HG03432 (cell line): ENCODE results near the gene SCYL2.
"Not testable (repeated sequence)": the region's sequence is repeated elsewhere in the genome, so short reads cannot be mapped to it uniquely, and the experiment has no call there.

ENCODE experiments used
- ATAC-seq: cut with Tn5 transposase; IDR thresholded peaks from one replicate; pipeline ENCODE4 v1.9.1; 2021; ENCODE audit warnings: mild to moderate bottlenecking, moderate library complexity; ENCODE audit not compliant: unreplicated experiment

Gene SCYL2

DNA sequence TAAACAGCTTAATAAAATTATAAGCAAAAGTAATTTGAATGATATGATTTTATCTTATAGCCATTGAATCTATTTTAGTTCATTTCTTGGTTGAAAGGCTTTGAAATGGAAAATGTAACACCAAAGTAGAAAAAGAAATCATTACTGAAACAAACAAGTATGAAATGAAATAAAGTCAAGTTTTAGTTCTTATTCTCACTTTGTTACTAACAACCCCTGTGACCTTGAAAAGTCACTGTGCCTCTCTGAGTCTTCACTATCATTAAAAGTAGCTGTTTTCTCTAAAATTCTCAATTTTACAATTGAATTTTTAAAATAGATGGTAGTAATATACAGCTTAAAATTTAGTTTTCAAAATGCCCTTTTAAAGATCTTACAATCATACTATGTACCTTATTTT is 57.5 kb downstream of the SCYL2 start:
- peak; percentile 46 for ATAC-seq

DNA sequence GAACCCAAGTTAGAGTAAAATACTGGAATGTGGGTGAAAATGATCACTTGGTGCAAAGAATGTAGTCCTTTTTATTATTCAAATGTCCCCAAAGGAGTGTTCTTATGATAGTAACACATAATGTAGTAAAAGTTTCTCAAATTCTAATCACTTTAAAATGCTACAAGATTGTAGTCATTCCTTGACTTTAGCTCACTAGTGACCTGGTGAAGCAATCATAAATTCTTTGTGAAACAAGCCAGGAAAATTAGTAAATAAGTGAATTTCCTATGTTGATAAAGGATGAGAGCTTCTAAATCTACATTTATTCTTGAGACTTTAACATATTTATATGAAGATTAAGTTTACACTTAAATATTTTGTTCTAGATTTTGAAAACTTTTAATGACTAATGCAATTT is 59.2 kb downstream of the SCYL2 start:
- no peak for ATAC-seq

DNA sequence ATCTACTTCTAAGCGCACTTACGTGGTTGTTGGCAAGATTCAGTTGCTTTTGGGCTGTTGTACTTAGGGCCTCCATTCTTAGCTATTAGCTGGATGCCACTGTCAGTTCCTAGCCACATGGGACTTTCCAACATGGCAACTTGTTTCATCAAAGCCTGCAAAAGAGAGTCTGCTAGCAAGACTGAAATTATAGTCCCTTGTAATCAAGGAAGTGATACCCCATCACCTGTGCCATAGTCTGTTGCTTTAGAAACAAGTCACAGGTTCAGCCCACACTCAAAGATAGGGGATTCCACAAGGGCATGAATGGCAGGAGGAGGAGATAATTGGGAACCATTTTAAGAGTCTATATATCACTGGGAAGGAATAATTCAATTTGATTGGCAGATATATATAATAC is 62.8 kb downstream of the SCYL2 start:
- peak; percentile 95 for ATAC-seq

DNA sequence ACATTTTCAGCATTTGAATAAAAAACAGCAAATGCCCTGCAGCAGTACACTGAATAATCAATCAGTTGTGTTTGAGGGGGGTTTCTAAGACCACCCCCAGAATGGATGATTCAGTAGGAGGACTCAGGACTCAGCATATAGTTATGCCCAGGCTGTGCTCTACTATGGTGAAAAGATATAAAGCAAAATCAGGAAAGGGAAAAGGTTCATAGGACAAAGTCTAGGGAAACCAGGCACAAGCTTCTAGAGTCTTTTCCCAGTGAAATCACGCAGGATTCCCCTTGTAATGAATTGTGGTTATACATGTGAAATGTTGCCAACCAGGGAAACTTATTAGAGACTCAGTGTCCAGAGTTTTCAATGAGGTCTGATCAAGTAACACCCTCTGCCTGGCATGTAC is 64.9 kb downstream of the SCYL2 start:
- no peak for ATAC-seq

DNA sequence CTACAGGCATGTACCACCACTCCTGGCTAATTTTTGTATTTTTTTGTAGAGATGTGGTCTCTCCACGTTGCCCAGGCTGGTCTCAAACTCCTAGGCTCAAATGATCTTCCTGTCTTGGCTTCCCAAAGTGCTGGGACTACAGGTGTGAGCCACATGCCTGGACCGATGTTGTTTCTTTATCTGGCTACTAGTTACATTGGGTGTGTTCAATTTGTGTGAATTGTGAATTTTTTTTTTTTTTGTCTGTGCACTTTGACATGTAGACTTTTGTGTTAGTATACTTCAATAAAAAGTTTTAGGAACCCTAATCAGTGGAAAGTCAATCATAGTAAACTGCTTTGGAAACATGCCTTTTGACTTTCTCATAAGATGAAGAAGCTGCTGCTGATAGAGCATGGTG is 65.9 kb downstream of the SCYL2 start:
- ATAC-seq, result no peak

DNA sequence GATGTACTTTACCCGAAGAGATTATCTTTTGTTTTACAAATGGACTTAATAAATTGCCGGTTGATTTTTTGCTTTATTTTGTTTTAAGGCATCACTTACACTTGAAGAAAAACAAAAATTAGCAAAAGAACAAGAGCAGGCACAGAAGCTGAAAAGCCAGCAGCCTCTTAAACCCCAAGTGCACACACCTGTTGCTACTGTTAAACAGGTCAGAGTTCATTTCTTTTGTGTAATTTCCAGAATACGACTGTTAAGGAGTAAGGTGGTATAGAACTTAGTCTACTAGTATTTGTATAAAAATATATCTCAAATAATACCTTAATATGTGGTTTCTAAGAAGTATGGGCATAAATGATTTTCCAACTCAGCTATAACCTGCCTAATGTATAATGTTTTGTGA is 70.3 kb downstream of the SCYL2 start:
- no peak for ATAC-seq

DNA sequence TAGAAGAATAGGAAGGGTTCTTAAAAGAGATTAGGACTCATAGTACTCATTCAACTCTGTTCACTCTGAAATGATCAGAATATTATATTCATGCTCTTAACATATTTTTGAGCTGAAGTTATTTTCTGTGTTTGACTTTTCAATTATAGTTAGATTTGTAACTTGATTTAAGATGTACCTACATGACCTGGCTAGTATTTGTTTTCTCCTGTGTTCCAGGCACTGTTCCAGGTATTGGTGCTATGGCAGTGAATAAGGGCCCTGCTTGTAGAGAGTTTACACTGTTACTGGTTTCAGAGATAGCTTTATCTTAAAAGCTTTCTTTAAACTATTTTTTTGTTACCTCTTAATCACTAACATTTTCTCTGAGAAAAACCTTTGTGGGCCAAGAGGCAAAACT is 70.8 kb downstream of the SCYL2 start:
- ATAC-seq, result no peak

DNA sequence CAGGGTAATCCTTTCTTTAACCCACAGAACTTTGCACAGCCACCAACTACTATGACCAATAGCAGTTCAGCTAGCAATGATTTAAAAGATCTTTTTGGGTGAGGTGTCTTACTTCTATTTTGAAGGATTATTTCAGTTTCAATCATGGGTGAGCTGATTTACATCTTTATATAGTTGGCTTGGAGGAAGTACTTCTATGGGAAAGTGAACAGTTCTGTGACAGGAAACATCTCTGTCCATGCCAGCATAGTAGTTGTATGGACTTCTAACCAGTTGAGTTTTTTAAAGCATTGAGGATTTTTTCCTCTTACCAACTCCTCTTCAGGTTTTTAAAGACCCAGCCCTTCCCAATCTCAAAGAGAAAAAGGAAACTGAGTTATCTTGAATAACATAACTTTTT is 72.1 kb downstream of the SCYL2 start:
- ATAC-seq, result no peak

DNA sequence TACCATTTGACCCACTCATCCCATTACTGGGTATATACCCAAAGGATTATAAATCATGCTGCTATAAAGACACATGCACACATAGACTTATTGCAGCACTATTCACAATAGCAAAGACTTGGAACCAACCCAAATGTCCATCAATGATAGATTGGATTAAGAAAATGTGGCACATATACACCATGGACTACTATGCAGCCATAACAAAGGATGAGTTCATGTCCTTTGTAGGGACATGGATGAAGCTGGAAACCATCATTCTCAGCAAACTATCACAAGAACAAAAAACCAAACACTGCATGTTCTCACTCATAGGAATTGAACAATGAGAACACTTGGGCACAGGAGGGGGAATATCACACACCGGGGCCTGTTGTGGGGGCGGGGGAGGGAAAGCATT is 75.9 kb downstream of the SCYL2 start:
- not testable (repeated sequence) for ATAC-seq

DNA sequence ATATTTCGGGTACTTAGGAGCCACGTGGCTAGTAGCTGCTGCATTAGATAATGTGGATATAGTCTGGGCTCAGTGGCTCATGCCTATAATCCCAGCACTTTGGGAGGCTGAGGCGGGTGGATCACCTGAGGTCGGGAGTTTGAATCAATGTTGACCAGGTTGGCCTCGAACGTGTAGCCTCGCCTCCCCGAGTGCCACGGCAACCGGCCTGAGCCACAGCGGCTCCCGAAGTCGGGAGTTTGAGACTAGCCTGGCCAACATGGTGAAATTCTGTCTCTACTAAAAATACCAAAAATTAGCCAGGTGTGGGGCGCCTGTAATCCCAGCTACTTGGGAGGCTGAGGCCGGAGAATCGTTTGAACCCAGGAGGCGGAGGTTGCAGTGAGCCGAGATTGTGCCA is 77.4 kb downstream of the SCYL2 start:
- not testable (repeated sequence) for ATAC-seq

DNA sequence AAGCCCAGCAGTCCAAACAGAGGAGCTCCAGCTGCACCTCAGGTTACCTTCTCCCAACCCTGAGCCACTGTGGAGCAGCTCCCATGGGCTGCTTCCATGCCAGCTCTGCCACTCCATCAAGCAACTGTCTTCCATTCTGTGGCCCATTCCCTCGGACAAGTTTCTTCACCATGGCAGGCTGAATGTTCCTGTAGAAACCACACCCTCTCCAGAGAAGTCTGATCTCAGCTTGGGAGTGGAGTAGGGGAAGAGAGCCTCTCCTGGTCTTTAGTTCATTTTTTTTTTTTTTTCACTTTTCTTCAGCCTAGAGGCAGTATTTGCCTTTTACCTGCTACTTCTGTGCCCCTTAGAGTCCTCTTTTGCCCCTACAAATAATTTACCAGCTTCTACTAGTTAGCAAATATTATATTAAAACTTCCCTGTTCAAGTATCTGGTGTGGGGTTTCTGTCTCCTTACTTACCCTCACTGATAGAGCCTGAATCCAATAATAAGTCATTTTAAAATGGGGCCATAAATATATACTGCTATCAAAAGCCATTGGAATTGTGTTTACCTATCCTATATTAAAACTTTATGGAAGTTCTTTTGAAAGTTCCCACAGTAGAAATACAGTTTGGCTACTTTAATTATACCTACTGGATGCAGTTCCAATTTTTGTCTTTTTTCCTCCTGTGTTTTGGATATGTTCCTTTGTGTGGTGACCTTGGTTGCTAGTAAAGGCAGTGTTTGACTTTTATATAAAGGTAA is 78.2 kb downstream of the SCYL2 start:
- ATAC-seq, result no peak

DNA sequence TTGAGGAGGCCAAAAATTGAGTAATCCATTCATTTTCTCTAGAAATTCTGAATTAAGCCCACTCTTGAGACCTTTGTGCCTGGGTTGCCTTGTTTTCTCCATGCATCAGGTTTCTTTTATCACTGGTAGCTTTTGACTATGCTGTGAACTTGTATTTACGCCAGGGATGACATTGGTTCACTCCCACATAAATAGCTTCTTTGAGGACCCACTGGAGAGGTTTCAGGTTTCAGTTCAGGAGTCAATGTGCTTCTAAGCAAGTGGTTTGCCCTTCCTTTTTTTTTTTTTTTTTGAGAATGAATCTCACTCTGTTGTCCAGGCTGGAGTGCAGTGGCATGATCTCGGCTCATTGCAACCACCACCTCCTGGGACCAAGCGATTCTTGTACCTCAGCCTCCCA is 79.7 kb downstream of the SCYL2 start:
- no peak for ATAC-seq

DNA sequence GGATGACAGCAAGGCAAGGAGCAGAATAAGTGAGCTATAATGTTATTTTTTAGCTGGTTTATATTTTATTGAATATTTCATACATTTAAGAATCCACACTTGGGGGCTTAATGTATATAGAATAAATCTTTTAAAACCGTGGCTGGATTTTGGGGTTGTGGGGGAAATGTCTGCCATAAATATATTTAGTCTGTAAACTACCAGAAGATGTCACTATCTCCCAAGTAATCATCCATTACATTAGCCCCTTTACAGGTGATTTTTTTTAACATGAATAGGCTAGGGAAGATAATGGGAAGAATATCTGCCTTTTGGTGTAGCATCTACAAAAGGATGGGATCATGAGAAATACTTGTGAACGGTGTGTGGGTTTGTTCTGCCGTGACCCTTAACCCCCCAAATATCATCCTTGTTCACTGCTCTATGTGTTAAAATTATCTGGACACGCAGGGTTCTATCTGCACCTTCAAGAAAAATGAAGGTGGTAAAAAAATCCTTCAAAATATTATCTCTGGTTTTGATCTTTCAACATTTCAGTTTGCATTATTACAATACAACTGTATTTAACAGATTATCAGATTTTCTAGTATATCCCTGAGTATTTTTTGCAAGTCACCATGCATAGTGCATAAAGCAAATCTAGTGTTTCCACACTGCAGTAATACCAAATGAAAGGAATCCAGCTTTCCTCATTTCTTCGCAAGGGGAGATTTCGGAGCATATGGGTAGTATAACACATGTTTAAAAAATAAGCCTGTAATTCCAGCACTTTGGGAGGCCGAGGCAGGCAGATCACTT is 81.9 kb downstream of the SCYL2 start:
- no peak for ATAC-seq

DNA sequence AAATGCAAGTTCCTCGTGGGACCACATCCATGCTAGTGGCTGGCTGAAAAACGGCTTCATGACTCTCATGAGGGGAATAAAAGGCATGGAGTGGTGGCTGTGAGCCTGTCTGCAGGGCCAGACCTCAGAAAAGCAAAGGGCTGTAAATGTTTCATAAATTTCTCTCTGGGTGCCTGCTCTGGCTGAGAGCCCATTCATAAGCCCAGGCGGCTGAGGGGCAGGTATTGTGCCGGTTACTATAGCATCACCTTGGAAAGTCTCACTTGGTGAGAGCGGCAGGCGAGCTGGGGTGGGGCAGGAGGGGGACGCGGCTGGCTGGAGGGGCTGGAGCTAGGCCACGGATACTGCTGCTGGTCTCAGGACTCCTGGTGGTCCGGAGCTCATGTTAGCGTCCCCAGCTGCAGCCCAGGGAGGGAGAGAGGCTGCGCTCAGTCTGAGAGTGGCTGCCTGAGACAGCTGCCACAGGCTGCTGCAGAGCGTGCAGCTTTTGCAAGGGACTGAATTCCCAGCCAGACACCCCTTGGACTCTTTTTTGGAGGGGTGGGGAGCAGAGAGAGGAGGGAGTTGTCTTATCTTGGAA is 89.8 kb downstream of the SCYL2 start, which contains the start of gene SLC17A8:
Gene SLC17A8, plus strand, starts transcription at position 431 of the 580 bp plus-strand sequence. CDS start 318 bp downstream, outside the sequence.
- ATAC-seq, result no peak

DNA sequence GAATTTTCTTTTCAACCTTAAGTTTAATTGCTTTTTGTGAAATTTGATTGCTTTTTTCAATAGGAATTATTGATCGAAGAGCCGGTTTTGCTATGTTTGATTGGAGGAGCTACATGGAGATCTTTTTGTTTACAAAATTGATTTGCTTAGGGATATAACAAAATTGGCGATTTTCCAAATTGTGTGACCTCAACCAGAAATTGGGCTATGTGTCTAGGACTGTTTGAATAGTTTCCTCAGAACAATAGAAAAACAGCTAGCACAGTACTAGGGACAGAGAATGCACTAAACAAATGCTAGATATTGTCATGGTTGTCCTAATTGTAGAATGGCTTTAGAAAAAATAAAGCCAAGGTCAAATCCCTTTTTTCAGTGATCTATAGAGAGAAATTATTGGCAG is 92.3 kb downstream of the SCYL2 start:
- ATAC-seq, result no peak

DNA sequence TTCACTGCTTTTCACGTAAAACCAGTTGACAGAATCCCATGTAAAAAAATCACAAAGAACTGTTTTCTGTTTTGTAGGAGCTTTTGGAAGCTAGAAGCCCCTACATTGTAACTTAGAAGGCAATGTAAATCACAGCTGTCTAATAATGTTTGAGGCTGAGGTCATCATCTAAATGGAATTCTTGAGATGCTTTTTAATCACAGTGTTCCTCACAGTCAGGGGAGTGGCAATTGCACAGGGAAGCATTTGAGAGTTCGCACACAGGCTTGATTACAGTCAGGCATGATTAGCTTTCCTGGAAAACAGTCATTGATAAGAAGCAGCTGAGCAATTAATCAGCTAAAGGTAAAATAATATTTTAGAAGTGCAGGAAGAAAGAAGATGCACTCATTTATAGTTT is 92.8 kb downstream of the SCYL2 start:
- ATAC-seq, result no peak

DNA sequence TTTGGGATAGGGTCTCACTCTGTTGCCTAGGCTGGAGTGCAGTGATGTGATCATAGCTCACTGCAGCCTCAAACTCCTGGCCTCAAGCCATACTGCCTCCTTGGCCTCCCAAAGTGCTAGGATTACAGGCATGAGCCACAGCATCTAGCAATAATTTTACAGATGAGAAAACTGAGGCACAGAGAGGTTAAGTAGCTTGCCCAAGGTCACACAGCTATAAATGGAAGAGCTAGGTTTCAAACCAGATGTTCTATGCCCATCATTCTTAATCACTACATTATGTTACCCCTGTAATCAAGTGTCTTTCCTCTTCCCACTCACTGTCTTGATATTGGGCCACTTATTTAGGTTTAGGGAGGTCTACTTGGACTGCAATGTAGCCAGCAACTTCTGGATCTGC is 93.5 kb downstream of the SCYL2 start:
- ATAC-seq, result no peak

DNA sequence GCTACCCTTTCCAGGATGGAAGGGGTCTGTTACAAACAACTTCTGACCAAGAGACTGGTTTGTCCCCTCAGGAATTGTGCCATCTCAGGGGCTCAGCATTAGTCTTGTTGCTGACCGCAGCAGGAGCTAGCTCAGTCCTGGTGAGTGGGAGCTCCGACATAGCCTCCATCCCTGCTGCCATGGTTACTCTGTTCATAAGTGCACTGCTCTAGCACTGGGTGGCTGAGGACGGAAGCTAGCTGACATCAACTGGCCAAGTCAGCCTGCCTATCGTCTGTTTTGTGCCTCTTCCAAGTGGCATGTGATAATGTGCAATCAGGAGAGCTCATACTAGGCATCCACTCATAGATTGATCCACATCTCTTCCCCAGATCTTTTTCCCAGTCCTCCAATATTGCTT is 97.3 kb downstream of the SCYL2 start:
- ATAC-seq, result no peak

DNA sequence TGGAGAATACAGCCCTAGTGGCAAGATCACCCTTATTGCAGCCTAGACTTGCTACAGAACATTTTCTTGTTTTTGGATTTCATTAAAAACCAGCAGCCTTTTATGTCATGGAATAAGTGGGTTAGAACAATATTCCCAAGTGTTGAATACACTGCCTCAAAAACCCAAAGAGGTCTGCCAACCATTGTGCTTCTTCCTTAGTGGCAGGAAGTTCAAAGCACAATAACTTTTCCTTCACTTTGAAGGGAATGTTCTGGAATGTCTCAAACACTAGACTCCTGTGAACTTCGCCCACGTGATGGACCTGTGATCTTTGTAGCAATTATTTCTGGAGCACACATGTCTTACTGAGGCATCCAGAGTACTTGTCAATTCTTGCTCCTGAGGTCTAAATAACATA is 98.4 kb downstream of the SCYL2 start:
- no peak for ATAC-seq

DNA sequence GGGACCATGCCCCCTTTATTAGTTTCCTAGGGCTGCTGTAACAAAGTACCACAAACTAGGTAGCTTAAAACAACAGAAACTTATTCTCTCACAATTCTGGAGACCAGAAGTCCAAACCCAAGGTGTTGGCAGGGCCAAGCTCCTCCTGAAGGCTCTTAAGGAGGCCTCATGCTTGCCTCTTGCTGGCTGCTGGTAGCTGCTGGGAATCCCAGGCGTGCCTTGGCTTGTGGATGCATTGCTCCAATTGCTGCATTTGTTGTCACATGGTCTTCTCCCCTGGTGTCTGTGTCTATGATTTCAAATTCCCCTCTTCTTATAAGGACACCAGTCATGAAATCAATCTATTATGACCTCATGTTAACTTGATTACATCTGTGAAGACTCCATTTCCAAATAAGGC is 101.1 kb downstream of the SCYL2 start:
- ATAC-seq, result no peak

DNA sequence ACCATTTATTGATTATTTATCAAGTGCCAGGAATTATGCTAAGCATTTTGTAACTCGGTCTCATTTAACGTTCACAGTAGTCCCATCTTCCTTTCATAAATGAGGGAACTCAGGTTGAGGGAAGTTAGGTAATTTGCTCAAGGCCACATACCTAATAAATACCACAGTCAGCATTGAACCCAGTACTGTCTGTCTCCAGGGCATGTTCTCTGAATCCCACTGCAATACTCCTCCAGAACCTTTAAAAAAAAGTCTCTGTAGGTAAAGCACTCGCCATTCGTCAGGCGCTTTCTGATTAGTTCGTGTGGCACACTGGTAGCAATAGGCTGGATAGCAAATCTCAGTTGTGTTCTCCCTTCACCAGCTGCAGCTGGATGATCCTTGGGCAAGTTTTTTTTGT is 104.2 kb downstream of the SCYL2 start:
- ATAC-seq, result no peak
